ENCODE measurements around the gene MPPED1. TPM values are rescaled to one million over a fixed set of nuclear protein-coding genes. Genes with fewer than 3 reads are reported as not detected.

Gene MPPED1
- polyA plus RNA-seq, 1 of the 3 experiments (the other 2 are of a cell fraction): 0.03 TPM

DNA sequence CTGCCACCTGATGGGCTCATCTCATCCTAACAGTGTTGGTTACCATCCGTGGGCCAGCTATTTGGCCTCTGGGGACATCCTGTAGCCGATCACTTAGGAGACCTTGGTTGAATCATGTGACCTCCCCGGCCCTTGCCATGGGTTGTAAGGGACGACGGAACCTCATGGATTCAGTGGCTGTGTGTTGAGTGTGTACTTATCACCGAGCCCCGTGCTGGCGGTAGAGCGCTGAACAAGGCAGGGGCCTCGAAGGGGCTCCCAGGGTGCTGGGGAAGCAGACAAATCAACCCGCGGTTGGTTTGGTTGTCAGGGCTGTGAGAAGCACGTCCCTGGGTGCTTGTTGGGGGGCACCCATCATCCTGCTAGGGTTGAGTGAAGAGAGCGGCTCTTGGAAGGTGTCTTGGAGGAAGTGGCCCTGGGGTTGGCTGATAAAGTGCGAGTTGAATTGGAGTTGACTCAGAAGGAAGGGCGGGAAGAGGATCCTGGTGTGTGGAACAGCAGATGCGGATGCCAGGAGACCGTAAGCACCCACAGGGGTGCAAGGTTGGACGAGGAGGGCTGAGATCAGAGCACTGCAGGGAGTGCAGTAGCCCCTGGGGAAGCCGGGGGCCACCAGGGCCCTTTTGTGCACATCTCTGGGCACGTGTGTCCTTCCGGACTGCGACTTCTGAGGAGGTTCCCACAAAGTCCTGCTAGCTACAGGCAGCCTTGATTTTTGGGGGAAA is 53.6 kb downstream of the MPPED1 start:
- H3K4me3 ChIP-seq (ENCODE audit: low read depth in 2 of 2, low read length in 1 of 2): no peak overlapping the region
- ChIA-PET POLR2A (no interaction called here), CTCF (no interaction called here)
- H3K27ac ChIP-seq (ENCODE audit: low read depth in 2 of 2, low read length in 1 of 2): no peak overlapping the region
- no peaks in the 10 kb centered on the region for H3K9me2 ChIP-seq
- no peak overlapping the region for H3K4me2 ChIP-seq
- H3K27me3 ChIP-seq (ENCODE audit: insufficient read depth): no peaks in the 10 kb centered on the region
- no peak for DNase-seq
- H2AFZ ChIP-seq (ENCODE audit: low read depth): no peak overlapping the region
- H4K20me1 ChIP-seq (ENCODE audit: insufficient read depth): no peaks in the 10 kb centered on the region
- H3K9me3 ChIP-seq: no peaks in the 10 kb centered on the region
- no peaks in the 10 kb centered on the region; a peak in 1 of 4 replicates for H3K4me1 ChIP-seq (ENCODE audit: control insufficient read depth in 1 of 2, insufficient read depth in 2 of 2, low read depth in 1 of 2, low read length in 1 of 2)
- H3K36me3 ChIP-seq (replicated peaks in 1 of 2; ENCODE audit: control insufficient read depth in 1 of 2, insufficient read depth in 2 of 2, low read length in 1 of 2): no peaks in the 10 kb centered on the region
- H3K9ac ChIP-seq: no peak overlapping the region
- WGBS (ENCODE audit: low lambda C conversion rate): 40% methylated on average over 8 of the region's 23 CpGs
- no peak for TF ChIP-seq MXI1 (IDR thresholded peaks at IDR 0.05; ENCODE audit: low read depth, low read length)
- no peak for TF ChIP-seq GATA2 (CRISPR knock-in tag; IDR thresholded peaks at IDR 0.05)
- H3K79me2 ChIP-seq (ENCODE audit: insufficient read depth): no peaks in the 10 kb centered on the region
- no peaks in the 10 kb centered on the region for H3F3A ChIP-seq (replicated peaks; ENCODE audit: insufficient read depth)

GRCh38 chr22:43466710-43467109 is 54.9 kb downstream of the MPPED1 start:
- H3K27me3 ChIP-seq (ENCODE audit: insufficient read depth): no peaks in the 10 kb centered on the region
- H4K20me1 ChIP-seq (ENCODE audit: insufficient read depth): no peaks in the 10 kb centered on the region
- no peaks in the 10 kb centered on the region; a peak in 1 of 4 replicates for H3K4me1 ChIP-seq (ENCODE audit: control insufficient read depth in 1 of 2, insufficient read depth in 2 of 2, low read depth in 1 of 2, low read length in 1 of 2)
- WGBS (ENCODE audit: low lambda C conversion rate): 41% methylated on average over 5 of the region's 7 CpGs
- no peak overlapping the region for H2AFZ ChIP-seq (ENCODE audit: low read depth)
- no peak overlapping the region for H3K4me3 ChIP-seq (ENCODE audit: low read depth in 2 of 2, low read length in 1 of 2)
- H3K9me3 ChIP-seq: no peaks in the 10 kb centered on the region
- no peaks in the 10 kb centered on the region for H3F3A ChIP-seq (replicated peaks; ENCODE audit: insufficient read depth)
- ChIA-PET CTCF (no interaction called here), POLR2A (no interaction called here)
- H3K9ac ChIP-seq: no peak overlapping the region
- H3K9me2 ChIP-seq: no peaks in the 10 kb centered on the region
- no peak for DNase-seq
- H3K27ac ChIP-seq (ENCODE audit: low read depth in 2 of 2, low read length in 1 of 2): no peak overlapping the region
- TF ChIP-seq USF2 (IDR thresholded peaks at IDR 0.05; ENCODE audit: borderline replicate concordance, low read depth, low read length) (no peak), RCOR1 (IDR thresholded peaks at IDR 0.05; ENCODE audit: low read length) (no peak), MEF2A (IDR thresholded peaks at IDR 0.05; ENCODE audit: borderline replicate concordance, low read depth) (no peak), NRF1 (IDR thresholded peaks at IDR 0.05; ENCODE audit: low read depth, low read length) (no peak), CTCF (IDR thresholded peaks at IDR 0.05) (no peak), GATA2 (CRISPR knock-in tag; IDR thresholded peaks at IDR 0.05) (no peak), NFIC (IDR thresholded peaks at IDR 0.05; ENCODE audit: borderline replicate concordance) (no peak), USF1 (IDR thresholded peaks at IDR 0.05; ENCODE audit: borderline replicate concordance, low read depth) (no peak), EZH2phosphoT487 (IDR thresholded peaks at IDR 0.05; ENCODE audit: borderline replicate concordance, low read depth) (no peak), RAD21 (IDR thresholded peaks at IDR 0.05; ENCODE audit: low read length) (no peak), POLR2AphosphoS5 (IDR thresholded peaks at IDR 0.05; ENCODE audit: low read depth, low read length) (no peak), RFX5 (IDR thresholded peaks at IDR 0.05; ENCODE audit: low read length) (no peak), JUND (IDR thresholded peaks at IDR 0.05) (no peak), YY1 (IDR thresholded peaks at IDR 0.05; ENCODE audit: low read depth) (no peak), FOXM1 (IDR thresholded peaks at IDR 0.05; ENCODE audit: low read depth) (no peak), MAX (IDR thresholded peaks at IDR 0.05; ENCODE audit: low read depth) (no peak), ZBTB33 (IDR thresholded peaks at IDR 0.05; ENCODE audit: borderline replicate concordance, low read depth) (no peak), GABPA (IDR thresholded peaks at IDR 0.05; ENCODE audit: low read depth) (no peak), ELF1 (IDR thresholded peaks at IDR 0.05) (no peak)
- TF ChIP-seq, protein P1, sequence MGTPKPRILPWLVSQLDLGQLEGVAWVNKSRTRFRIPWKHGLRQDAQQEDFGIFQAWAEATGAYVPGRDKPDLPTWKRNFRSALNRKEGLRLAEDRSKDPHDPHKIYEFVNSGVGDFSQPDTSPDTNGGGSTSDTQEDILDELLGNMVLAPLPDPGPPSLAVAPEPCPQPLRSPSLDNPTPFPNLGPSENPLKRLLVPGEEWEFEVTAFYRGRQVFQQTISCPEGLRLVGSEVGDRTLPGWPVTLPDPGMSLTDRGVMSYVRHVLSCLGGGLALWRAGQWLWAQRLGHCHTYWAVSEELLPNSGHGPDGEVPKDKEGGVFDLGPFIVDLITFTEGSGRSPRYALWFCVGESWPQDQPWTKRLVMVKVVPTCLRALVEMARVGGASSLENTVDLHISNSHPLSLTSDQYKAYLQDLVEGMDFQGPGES (IDR thresholded peaks at IDR 0.05; ENCODE audit: low read depth, low read length): no peak
- H3K79me2 ChIP-seq (ENCODE audit: insufficient read depth): no peaks in the 10 kb centered on the region
- H3K36me3 ChIP-seq (replicated peaks in 1 of 2; ENCODE audit: control insufficient read depth in 1 of 2, insufficient read depth in 2 of 2, low read length in 1 of 2): no peaks in the 10 kb centered on the region
- H3K4me2 ChIP-seq: no peak overlapping the region
